ENCODE results near the gene ADH1C. TPM values are rescaled to one million over a fixed set of nuclear protein-coding genes. Genes with fewer than 3 reads are reported as not detected.

Gene ADH1C
- total RNA-seq, 1 experiment from 2014 or later, result not detected

- H3K27ac ChIP-seq (ENCODE audit: insufficient read length, low read depth, low read length), result no peak overlapping the region
Observed at GRCh38 chr4:99400831-99401230, 48.3 kb upstream of the ADH1C start.

More at GRCh38 chr4:99400831-99401230, 48.3 kb upstream of the ADH1C start:
- no peaks in the 10 kb centered on the region for H3K23me2 ChIP-seq (ENCODE audit: insufficient read length, low read depth, low read length, poor library complexity, severe bottlenecking)
- H2BK15ac ChIP-seq (ENCODE audit: low read depth, low read length), result no peak overlapping the region
- no peak overlapping the region for H3K4me2 ChIP-seq (ENCODE audit: insufficient read depth, insufficient read length, low read length)
- H4K8ac ChIP-seq (replicated peaks; ENCODE audit: insufficient read length, low read depth, low read length), result no peak overlapping the region
- Mint-ChIP-seq H3K4me1 (peaks cover 17 to 18% of the 10 kb centered on the region in 2 experiments), H3K9me3 (peaks cover 0 to 5% of the 10 kb centered on the region in 2 experiments; a peak in 2 of 5 replicates), H3K36me3 (ENCODE audit: insufficient read depth in 1 of 3, low read depth in 3 of 3) (peaks cover 0 to 2% (median 0%) of the 10 kb centered on the region in 3 experiments; a peak in 1 of 7 replicates), H3K27ac (no peak overlapping the region), H3K4me3 (no peak overlapping the region), H3K27me3 (ENCODE audit: low read depth) (no peaks in the 10 kb centered on the region)
- H2BK20ac ChIP-seq (ENCODE audit: low read depth, low read length, poor library complexity, severe bottlenecking), result no peak overlapping the region
- H3K14ac ChIP-seq (ENCODE audit: insufficient read depth, low read length), result no peak overlapping the region
- H3K4me1 ChIP-seq (ENCODE audit: insufficient read depth, low read length), result no peaks in the 10 kb centered on the region; the same call in 1 of the 2 replicates
- H2AFZ ChIP-seq (ENCODE audit: low read length), result no peak overlapping the region
- no peaks in the 10 kb centered on the region for H3K79me2 ChIP-seq (ENCODE audit: insufficient read depth, low read length)
- no peaks in the 10 kb centered on the region for H3K9me3 ChIP-seq (ENCODE audit: control insufficient read depth, low read depth, low read length)
- H3K4ac ChIP-seq (ENCODE audit: low read depth, low read length), result no peak overlapping the region
- no peaks in the 10 kb centered on the region for H4K20me1 ChIP-seq (ENCODE audit: control insufficient read depth, insufficient read depth, insufficient read length)
- no peak overlapping the region for H2BK12ac ChIP-seq (ENCODE audit: insufficient read length, low read depth, low read length)
- no peak overlapping the region for H4K91ac ChIP-seq (ENCODE audit: insufficient read length, low read depth, low read length)
- no peak overlapping the region for H4K5ac ChIP-seq (ENCODE audit: insufficient read length, low read depth, low read length)
- DNase-seq, result no peak
- TF ChIP-seq CTCF (conservative IDR thresholded peaks at IDR 0.05), result no peak
- no peak overlapping the region for H3K18ac ChIP-seq (ENCODE audit: insufficient read length, low read depth, low read length)
- no peak overlapping the region for H3T11ph ChIP-seq (ENCODE audit: low read length)
- H3K79me1 ChIP-seq (ENCODE audit: insufficient read depth, low read depth, low read length, poor library complexity, severe bottlenecking), result no peaks in the 10 kb centered on the region
- no peak overlapping the region for H3K23ac ChIP-seq (ENCODE audit: insufficient read length, low read depth, low read length)
- H2BK120ac ChIP-seq (ENCODE audit: low read depth, low read length, poor library complexity, severe bottlenecking), result no peak overlapping the region
- no peak overlapping the region for H3K9ac ChIP-seq (ENCODE audit: extremely low read depth, insufficient read length, low read length)
- no peak overlapping the region for H2AK5ac ChIP-seq (ENCODE audit: insufficient read length, low read length)
- H3K56ac ChIP-seq (ENCODE audit: insufficient read length, low read depth, low read length), result no peak overlapping the region
- H2BK5ac ChIP-seq (ENCODE audit: insufficient read length, low read length), result no peak overlapping the region
- no peaks in the 10 kb centered on the region for H3K27me3 ChIP-seq (ENCODE audit: insufficient read depth, low read length)
